ENCODE data around the gene RYR3.

Gene RYR3

GRCh38 chr15:33382491-33382890 is 71.7 kb downstream of the RYR3 start:
- DNase-seq (ENCODE audit: low read depth) = no peak

- no peak for DNase-seq (ENCODE audit: low read depth)
Observed at GRCh38 chr15:33384307-33384706, 73.5 kb downstream of the RYR3 start.

GRCh38 chr15:33392453-33392852 is 81.7 kb downstream of the RYR3 start:
- no peak for DNase-seq (ENCODE audit: low read depth)

- DNase-seq (ENCODE audit: low read depth) = no peak
Observed at GRCh38 chr15:33393546-33393945, 82.8 kb downstream of the RYR3 start.

- no peak for DNase-seq (ENCODE audit: low read depth)
Observed at GRCh38 chr15:33395321-33395720, 84.6 kb downstream of the RYR3 start.

GRCh38 chr15:33395846-33396245 is 85.1 kb downstream of the RYR3 start:
- no peak for DNase-seq (ENCODE audit: low read depth)

- DNase-seq (ENCODE audit: low read depth) = no peak
Observed at GRCh38 chr15:33396475-33396874, 85.7 kb downstream of the RYR3 start.

GRCh38 chr15:33398555-33398954 is 87.8 kb downstream of the RYR3 start:
- no peak for DNase-seq (ENCODE audit: low read depth)

- DNase-seq (ENCODE audit: low read depth) = no peak
Observed at GRCh38 chr15:33400941-33401340, 90.2 kb downstream of the RYR3 start.

- no peak for DNase-seq (ENCODE audit: low read depth)
Observed at GRCh38 chr15:33402600-33402999, 91.8 kb downstream of the RYR3 start.

- no peak for DNase-seq (ENCODE audit: low read depth)
Observed at GRCh38 chr15:33405096-33405495, 94.3 kb downstream of the RYR3 start.

GRCh38 chr15:33411596-33412540 is 101.1 kb downstream of the RYR3 start:
- DNase-seq (ENCODE audit: low read depth) = no peak

- no peak for DNase-seq (ENCODE audit: low read depth)
Observed at GRCh38 chr15:33419701-33420100, 108.9 kb downstream of the RYR3 start.

- DNase-seq (ENCODE audit: low read depth) = no peak
Observed at GRCh38 chr15:33424025-33424424, 113.3 kb downstream of the RYR3 start.

GRCh38 chr15:33425142-33425541 is 114.4 kb downstream of the RYR3 start:
- DNase-seq (ENCODE audit: low read depth) = no peak

GRCh38 chr15:33430577-33430976 is 119.8 kb downstream of the RYR3 start:
- DNase-seq (ENCODE audit: low read depth) = no peak

- DNase-seq (ENCODE audit: low read depth) = no peak
Observed at GRCh38 chr15:33433821-33434220, 123.1 kb downstream of the RYR3 start.

- no peak for DNase-seq (ENCODE audit: low read depth)
Observed at GRCh38 chr15:33438396-33438795, 127.6 kb downstream of the RYR3 start.

GRCh38 chr15:33440900-33441299 is 130.1 kb downstream of the RYR3 start:
- no peak for DNase-seq (ENCODE audit: low read depth)

- no peak for DNase-seq (ENCODE audit: low read depth)
Observed at GRCh38 chr15:33442449-33442848, 131.7 kb downstream of the RYR3 start.

GRCh38 chr15:33443708-33444107 is 132.9 kb downstream of the RYR3 start:
- no peak for DNase-seq (ENCODE audit: low read depth)

GRCh38 chr15:33445984-33446383 is 135.2 kb downstream of the RYR3 start:
- no peak for DNase-seq (ENCODE audit: low read depth)

- DNase-seq (ENCODE audit: low read depth) = no peak
Observed at GRCh38 chr15:33448151-33448550, 137.4 kb downstream of the RYR3 start.

Measured in activated T-helper 9 cell treated with anti-CD3 and anti-CD28 coated beads, Interleukin-2, amount 50 U/mL, for 16 hours (primary cell).